SK-N-SH treated with all-trans-retinoic acid at 6 μM for 48 hours (cell line): ENCODE results near the gene FRMD5.

Experiments used
- ARNTL ChIP-seq: fragments of 450-650 bp; formaldehyde crosslinking; IDR thresholded peaks from 2 replicates; pipeline ENCODE4 v1.5.0; 2020; ENCODE audit warnings: low read depth, mild to moderate bottlenecking, moderate library complexity, borderline replicate concordance
- ESRRG ChIP-seq: fragments of 250-450 bp; sonication (Bioruptor Pico); IDR thresholded peaks from 2 replicates; pipeline ENCODE4 v1.6.1; 2021; ENCODE audit warnings: mild to moderate bottlenecking
- GLIS3 ChIP-seq: fragments of 250-450 bp; sonication (Bioruptor Pico); IDR thresholded peaks from 2 replicates; pipeline ENCODE4 v1.5.0; 2020; ENCODE audit warnings: mild to moderate bottlenecking, moderate library complexity
- OSR1 ChIP-seq: fragments of 250-450 bp; sonication (Bioruptor Pico); IDR thresholded peaks from 2 replicates; pipeline ENCODE4 v1.8.0; 2022; ENCODE audit warnings: moderate library complexity, mild to moderate bottlenecking, inconsistent platforms
- PATZ1 ChIP-seq: fragments of 250-450 bp; sonication (Bioruptor Pico); IDR thresholded peaks from 2 replicates; pipeline ENCODE4 v1.8.0; 2020; ENCODE audit warnings: mild to moderate bottlenecking, moderate library complexity, borderline replicate concordance
- PPARA ChIP-seq: fragments of 250-450 bp; sonication (Bioruptor Pico); IDR thresholded peaks from 2 replicates; pipeline ENCODE4 v1.5.0; 2020; ENCODE audit warnings: mild to moderate bottlenecking, borderline replicate concordance
- RARB ChIP-seq: fragments of 250-450 bp; sonication (Bioruptor Pico); IDR thresholded peaks from 2 replicates; pipeline ENCODE4 v1.8.0; 2021; ENCODE audit warnings: mild to moderate bottlenecking, moderate library complexity
- TCF4 ChIP-seq: fragments of 250-450 bp; sonication (Bioruptor Pico); IDR thresholded peaks from 2 replicates; pipeline ENCODE4 v1.8.0; 2021; ENCODE audit warnings: mild to moderate bottlenecking, moderate library complexity, borderline replicate concordance
- TOX ChIP-seq: fragments of 250-450 bp; sonication (Bioruptor Pico); IDR thresholded peaks from 2 replicates; pipeline ENCODE4 v1.8.0; 2021; ENCODE audit warnings: mild to moderate bottlenecking, moderate library complexity, borderline replicate concordance
- ZFP3 ChIP-seq: fragments of 250-450 bp; sonication (Bioruptor Pico); IDR thresholded peaks from 2 replicates; pipeline ENCODE4 v1.5.0; 2020; ENCODE audit warnings: mild to moderate bottlenecking, moderate library complexity
- ZFP30 ChIP-seq: fragments of 450-650 bp; formaldehyde crosslinking; IDR thresholded peaks from 2 replicates; pipeline ENCODE4 v1.5.0; 2022; ENCODE audit warnings: mild to moderate bottlenecking, moderate library complexity
- ZNF565 ChIP-seq: fragments of 450-650 bp; formaldehyde crosslinking; conservative IDR thresholded peaks from 2 replicates; pipeline ENCODE4 v1.5.0; 2020; ENCODE audit warnings: low read depth, mild to moderate bottlenecking, moderate library complexity
- TF ChIP-seq, protein P1 (sequence below): fragments of 250-450 bp; sonication (Bioruptor Pico); IDR thresholded peaks from 2 replicates; pipeline ENCODE4 v1.8.0; 2021; ENCODE audit warnings: low read depth, mild to moderate bottlenecking, moderate library complexity, borderline replicate concordance

- TF ChIP-seq ARNTL (CRISPR knock-in tag) (no peak), RARB (CRISPR knock-in tag) (no peak), ZNF565 (no peak), PPARA (CRISPR knock-in tag) (no peak), PATZ1 (CRISPR knock-in tag) (no peak), ZFP30 (CRISPR knock-in tag) (no peak), TCF4 (no peak), ZFP3 (no peak), ESRRG (CRISPR knock-in tag) (no peak), TOX (no peak), OSR1 (CRISPR knock-in tag) (no peak), GLIS3 (CRISPR knock-in tag) (no peak)
- TF ChIP-seq, protein P1, sequence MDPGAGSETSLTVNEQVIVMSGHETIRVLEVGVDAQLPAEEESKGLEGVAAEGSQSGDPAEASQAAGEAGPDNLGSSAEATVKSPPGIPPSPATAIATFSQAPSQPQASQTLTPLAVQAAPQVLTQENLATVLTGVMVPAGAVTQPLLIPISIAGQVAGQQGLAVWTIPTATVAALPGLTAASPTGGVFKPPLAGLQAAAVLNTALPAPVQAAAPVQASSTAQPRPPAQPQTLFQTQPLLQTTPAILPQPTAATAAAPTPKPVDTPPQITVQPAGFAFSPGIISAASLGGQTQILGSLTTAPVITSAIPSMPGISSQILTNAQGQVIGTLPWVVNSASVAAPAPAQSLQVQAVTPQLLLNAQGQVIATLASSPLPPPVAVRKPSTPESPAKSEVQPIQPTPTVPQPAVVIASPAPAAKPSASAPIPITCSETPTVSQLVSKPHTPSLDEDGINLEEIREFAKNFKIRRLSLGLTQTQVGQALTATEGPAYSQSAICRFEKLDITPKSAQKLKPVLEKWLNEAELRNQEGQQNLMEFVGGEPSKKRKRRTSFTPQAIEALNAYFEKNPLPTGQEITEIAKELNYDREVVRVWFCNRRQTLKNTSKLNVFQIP (CRISPR knock-in tag), result no peak
These were observed 340.3 kb downstream of the FRMD5 start for GRCh38 chr15:43854801-43855200.
